B cell (primary cell): Measurements from ENCODE around the gene RESF1. TPM values are rescaled to one million over a fixed set of nuclear protein-coding genes. Genes with fewer than 3 reads are reported as not detected.

Experiments
- ATAC-seq: fragments of 200-7000 bp; cut with Tn5 transposase; one replicate; pipeline ENCODE4 v1.10.0; 2021; ENCODE audit warnings: low read depth, mild to moderate bottlenecking, moderate number of reproducible peaks, moderate library complexity
- CTCF ChIA-PET: fragments of 350-600 bp; sonication (Branson Sonifier 250); formaldehyde crosslinking; loops from one replicate; lab custom pipeline; 2021; ENCODE audit warnings: antibody characterized with exemption, inconsistent platforms; lab: Charles Lee
- POLR2A ChIA-PET: fragments of 350-600 bp; sonication (Branson Sonifier 250); formaldehyde crosslinking; loops from one replicate; lab custom pipeline; 2021; ENCODE audit warnings: antibody characterized with exemption; lab: Charles Lee
- DNase-seq: peaks from one replicate; pipeline ENCODE4 v3.0.0; 2013
- H2AFZ ChIP-seq: 2 replicates; pipeline ENCODE4 v1.6.1; 2012; ENCODE audit warnings: mild to moderate bottlenecking, low read depth, low read length; ENCODE audit not compliant: insufficient read depth, poor library complexity, severe bottlenecking
- H3K27ac ChIP-seq, 2 donors: 1 replicate in 1 of 2; 2 replicates in 1 of 2; pipeline ENCODE4 v1.5.1; 2012 to 2013; ENCODE audit warnings: low read length in 2 of 2, mild to moderate bottlenecking in 2 of 2, moderate library complexity in 1 of 2
- H3K27me3 ChIP-seq, 4 experiments: fragments of 200-600 bp in 1 of 4; sonication (generic) in 1 of 4; replicated peaks in 1 of 4; 1 replicate in 2 of 4; 2 replicates in 2 of 4; pipeline versions ENCODE4 v1.6.1 to v1.7.0; 2013 to 2016; ENCODE audit warnings: low read length in 3 of 4, mild to moderate bottlenecking in 2 of 4, mixed read lengths in 1 of 4, moderate library complexity in 1 of 4; ENCODE audit not compliant: insufficient read depth in 4 of 4, control insufficient read depth in 3 of 4; ENCODE audit errors: control extremely low read depth in 1 of 4
- H3K36me3 ChIP-seq, 2 experiments: replicated peaks in 1 of 2; 1 replicate in 1 of 2; 2 replicates in 1 of 2; pipeline versions ENCODE4 v1.6.1 to v1.7.1; 2013; ENCODE audit warnings: low read length in 1 of 2; ENCODE audit not compliant: insufficient read depth in 2 of 2, control insufficient read depth in 1 of 2; ENCODE audit errors: control extremely low read depth in 1 of 2, extremely low read depth in 1 of 2
- H3K4me1 ChIP-seq, 2 donors: fragments of 200-600 bp in 1 of 2; sonication (generic) in 1 of 2; 1 replicate in 1 of 2; 2 replicates in 1 of 2; pipeline versions ENCODE4 v1.5.1 to v1.6.1; 2013 to 2017; ENCODE audit warnings: low read length in 2 of 2; ENCODE audit not compliant: control insufficient read depth in 2 of 2, insufficient read depth in 2 of 2
- H3K4me2 ChIP-seq: replicated peaks from 2 replicates; pipeline ENCODE3; 2012; ENCODE audit warnings: mild to moderate bottlenecking, low read depth, low read length; ENCODE audit not compliant: poor library complexity, severe bottlenecking
- H3K4me3 ChIP-seq, 5 experiments: fragments of 200-600 bp in 1 of 5; sonication (generic) in 1 of 5; 1 replicate in 3 of 5; 2 replicates in 2 of 5; pipeline versions ENCODE4 v1.5.1 to v1.7.0; 2011 to 2016; ENCODE audit warnings: low read length in 4 of 5, mild to moderate bottlenecking in 4 of 5, low read depth in 2 of 5, control low read depth in 1 of 5, moderate library complexity in 1 of 5; ENCODE audit not compliant: insufficient read depth in 1 of 5; ENCODE audit errors: control extremely low read depth in 1 of 5, extremely low read depth in 1 of 5
- H3K79me2 ChIP-seq: fragments of 200-600 bp; sonication (generic); one replicate; pipeline ENCODE4 v1.6.0; 2016; ENCODE audit warnings: low read length; ENCODE audit not compliant: control insufficient read depth, insufficient read depth
- H3K9ac ChIP-seq: fragments of 200-600 bp; sonication (generic); 2 replicates; pipeline ENCODE4 v1.6.1; 2017; ENCODE audit warnings: mild to moderate bottlenecking, low read length, moderate library complexity
- H3K9me3 ChIP-seq, 3 donors: one replicate each; pipeline versions ENCODE4 v1.6.1 to v1.7.1; 2013; ENCODE audit warnings: low read length in 2 of 3; ENCODE audit not compliant: control insufficient read depth in 2 of 3, insufficient read depth in 1 of 3; ENCODE audit errors: control extremely low read depth in 1 of 3
- H4K20me1 ChIP-seq: 2 replicates; pipeline ENCODE4 v1.6.0; 2012; ENCODE audit warnings: mild to moderate bottlenecking, low read length; ENCODE audit not compliant: insufficient read depth, control insufficient read depth, poor library complexity, severe bottlenecking
- H3K27ac Mint-ChIP-seq: one replicate; pipeline ENCODE4 v1.8.0; 2021; ENCODE audit warnings: mixed read lengths
- H3K27me3 Mint-ChIP-seq: one replicate; pipeline ENCODE4 v1.8.0; 2021; ENCODE audit warnings: mixed read lengths
- H3K4me1 Mint-ChIP-seq: one replicate; pipeline ENCODE4 v1.8.0; 2021; ENCODE audit warnings: mixed read lengths
- H3K4me3 Mint-ChIP-seq: one replicate; pipeline ENCODE4 v1.8.0; 2021; ENCODE audit warnings: mixed read lengths
- H3K9me3 Mint-ChIP-seq: one replicate; pipeline ENCODE4 v1.8.0; 2022; ENCODE audit warnings: mixed read lengths; ENCODE audit not compliant: insufficient read depth
- CTCF ChIP-seq: fragments of 200-600 bp; IDR thresholded peaks from one replicate; pipeline ENCODE4 v1.8.0; 2022; ENCODE audit warnings: antibody characterized with exemption, mild to moderate bottlenecking
- EZH2 ChIP-seq: IDR thresholded peaks from 2 replicates; pipeline ENCODE4 v1.6.1; 2012; ENCODE audit warnings: borderline replicate concordance, low read depth, mild to moderate bottlenecking, moderate library complexity, low read length; ENCODE audit not compliant: insufficient read depth, poor library complexity, severe bottlenecking
- WGBS: methylation state at CpG from one replicate; pipeline ENCODE4 v1.1.5; 2013; ENCODE audit warnings: missing lambda C conversion rate; ENCODE audit not compliant: insufficient coverage; 5-methylcytosine and 5-hydroxymethylcytosine counted together
- intact Hi-C: fragments of 100-400 bp; cut with micrococcal nuclease; formaldehyde crosslinking; loops from one replicate; pipeline ENCODE4 v1.10.0; 2022
- polyA minus RNA-seq: library from RNA; depleted of rRNA, polyadenylated mRNA; stranded (reverse); fragments of >200 nt; gene quantifications from 2 replicates; pipeline ENCODE4 v1.2.3, GENCODE V29; 2012
- polyA plus RNA-seq: library from polyadenylated mRNA; depleted of rRNA; stranded (reverse); fragments of >200 nt; gene quantifications from 2 replicates; pipeline ENCODE4 v1.2.3, GENCODE V29; 2012
- total RNA-seq, 2 donors: library from RNA; stranded (reverse); fragments of 120-200 nt in 1 of 2; gene quantifications; 1 replicate in 1 of 2; 2 replicates in 1 of 2; pipeline versions ENCODE4 v1.2.3 to v1.2.4, GENCODE V29; 2013 to 2022

Gene RESF1
- total RNA-seq (350 and 352 TPM in 2 replicates), polyA plus RNA-seq (44.7 and 47.3 TPM in 2 replicates), polyA minus RNA-seq (72.9 and 79.0 TPM in 2 replicates)
- 190 TPM for total RNA-seq (2013)

GRCh38 chr12:31959161-31959700, at the start of gene RESF1:
Gene RESF1, plus strand, starts transcription at chr12:31959415. Its CDS starts 21,541 bp downstream, at chr12:31980956.
- Mint-ChIP-seq H3K9me3 (no peaks in the 10 kb centered on the region), H3K27ac (peak within 1 kb of the TSS; percentile 96), H3K27me3 (no peaks in the 10 kb centered on the region), H3K4me3 (peak within 1 kb of the TSS; percentile 96), H3K4me1 (peaks cover 68% of the 10 kb centered on the region)
- peaks cover 83% of the 10 kb centered on the region for H3K79me2 ChIP-seq
- peaks cover 15% of the 10 kb centered on the region for H4K20me1 ChIP-seq
- DNase-seq (peak; percentile 91), ATAC-seq (peak; percentile 85)
- ChIA-PET POLR2A (interaction anchor here (0.6 to 4.4 kb wide), 18 partner anchors 8 to 306 kb away, joined by 3 to 44 read pairs (median 6); partner anchors contain the start of genes AMN1 and ETFBKMT), CTCF (interaction anchor here (0.7 to 3.7 kb wide), 16 partner anchors 36 to 353 kb away, joined by 3 to 25 read pairs (median 5); partner anchors contain the start of gene AMN1)
- TF ChIP-seq EZH2 (no peak), CTCF (no peak)
- H3K27ac ChIP-seq, result peak within 1 kb of the TSS; percentile 79 to 82
- H3K27me3 ChIP-seq, result no peaks in the 10 kb centered on the region
- peak within 1 kb of the TSS; percentile 65 to 98 (median 70) for H3K4me3 ChIP-seq
- intact Hi-C loops, result loop anchor here (1.0 to 5.0 kb wide), 7 partner anchors 63 to 300 kb away; partner anchors contain the start of genes AMN1 and ETFBKMT
- H3K36me3 ChIP-seq, result peaks cover 0 to 31% of the 10 kb centered on the region in 2 experiments
- peak within 1 kb of the TSS; percentile 84 for H2AFZ ChIP-seq
- H3K9me3 ChIP-seq, result no peaks in the 10 kb centered on the region
- H3K4me1 ChIP-seq, result peaks cover 49 to 50% of the 10 kb centered on the region in 2 donors
- peak within 1 kb of the TSS; percentile 79 for H3K9ac ChIP-seq
- peak within 1 kb of the TSS; percentile 83 for H3K4me2 ChIP-seq
- under 1% methylated on average over 67 of the region's 67 CpGs for WGBS

- Histone ChIP-seq H3K4me3 (no peak overlapping the region), H3K27ac (no peak overlapping the region), H2AFZ (no peak overlapping the region), H3K79me2 (no peaks in the 10 kb centered on the region), H3K27me3 (no peaks in the 10 kb centered on the region), H3K9me3 (peaks cover 1 to 23% (median 13%) of the 10 kb centered on the region in 3 donors), H3K9ac (no peak overlapping the region), H3K36me3 (no peaks in the 10 kb centered on the region), H4K20me1 (no peaks in the 10 kb centered on the region), H3K4me1 (no peaks in the 10 kb centered on the region), H3K4me2 (no peak overlapping the region)
- ChIA-PET CTCF (no interaction called here), POLR2A (interaction anchor here (0.7 kb wide), 3 partner anchors 13 to 167 kb away, joined by 3 to 4 read pairs (median 3); no protein-coding TSS in a partner anchor)
- no peak overlapping the region for H3K4me3 Mint-ChIP-seq
- ATAC-seq, result no peak
- no peak overlapping the region for H3K27ac Mint-ChIP-seq
- H3K9me3 Mint-ChIP-seq, result no peaks in the 10 kb centered on the region
- no peaks in the 10 kb centered on the region for H3K27me3 Mint-ChIP-seq
- intact Hi-C loops, result no loop called here
- no peak for DNase-seq
- no CpG with 5 or more reads among the region's 1 CpG for WGBS
- H3K4me1 Mint-ChIP-seq, result peaks cover 3% of the 10 kb centered on the region
- TF ChIP-seq CTCF, result no peak
- no peak for TF ChIP-seq EZH2
These were observed 44.3 kb upstream of the RESF1 start for GRCh38 chr12:31914927-31915326.
